MM.1S (cell line): ENCODE results near the gene TPRN.

ENCODE experiments used
- DNase-seq: peaks from one replicate; pipeline ENCODE4 v3.0.0-alpha.2; 2015
- H2AFZ ChIP-seq: fragments of 300-600 bp; sonication (generic); 2 replicates; pipeline ENCODE4 v1.6.0; 2016; ENCODE audit warnings: antibody characterized with exemption, low read length
- H3F3A ChIP-seq: fragments of 300-600 bp; sonication (generic); 2 replicates; pipeline ENCODE4 v1.6.1; 2016; ENCODE audit warnings: mild to moderate bottlenecking, antibody characterized with exemption, low read length, moderate library complexity, mixed read lengths; ENCODE audit not compliant: insufficient read depth
- H3K27ac ChIP-seq: fragments of 300-600 bp; sonication (generic); 2 replicates; pipeline ENCODE4 v1.5.1; 2016; ENCODE audit warnings: mild to moderate bottlenecking, low read length
- H3K27me3 ChIP-seq: fragments of 300-600 bp; sonication (generic); replicated peaks from 2 replicates; pipeline ENCODE4 v1.6.0; 2016; ENCODE audit warnings: low read length; ENCODE audit not compliant: insufficient read depth
- H3K36me3 ChIP-seq: fragments of 300-600 bp; sonication (generic); replicated peaks from 2 replicates; pipeline ENCODE4 v1.6.1; 2016; ENCODE audit warnings: mild to moderate bottlenecking, low read length, mixed read lengths; ENCODE audit not compliant: insufficient read depth
- H3K4me1 ChIP-seq: fragments of 300-600 bp; sonication (generic); 2 replicates; pipeline ENCODE4 v1.6.1; 2016; ENCODE audit warnings: low read length, mixed read lengths
- H3K4me2 ChIP-seq: fragments of 300-600 bp; sonication (generic); 2 replicates; pipeline ENCODE4 v1.6.0; 2016; ENCODE audit warnings: low read depth, low read length
- H3K4me3 ChIP-seq: fragments of 300-600 bp; sonication (generic); 2 replicates; pipeline ENCODE4 v1.5.1; 2016; ENCODE audit warnings: low read length, mixed read lengths
- H3K79me2 ChIP-seq: fragments of 300-600 bp; sonication (generic); 2 replicates; pipeline ENCODE4 v1.6.1; 2016; ENCODE audit warnings: mixed run types, low read length, mixed read lengths
- H3K9ac ChIP-seq: fragments of 300-600 bp; sonication (generic); 2 replicates; pipeline ENCODE4 v1.6.1; 2016; ENCODE audit warnings: low read length, mixed read lengths
- H3K9me2 ChIP-seq: fragments of 300-600 bp; sonication (generic); replicated peaks from 2 replicates; pipeline ENCODE4 v1.6.1; 2016; ENCODE audit warnings: mild to moderate bottlenecking, low read length, mixed read lengths; ENCODE audit not compliant: insufficient read depth
- H3K9me3 ChIP-seq: fragments of 300-600 bp; sonication (generic); replicated peaks from 2 replicates; pipeline ENCODE4 v1.6.1; 2016; ENCODE audit warnings: mild to moderate bottlenecking, low read length, mixed read lengths; ENCODE audit not compliant: insufficient read depth
- H4K20me1 ChIP-seq: fragments of 300-600 bp; sonication (generic); 2 replicates; pipeline ENCODE4 v1.6.1; 2016; ENCODE audit warnings: mild to moderate bottlenecking, low read length, moderate library complexity, mixed read lengths; ENCODE audit not compliant: insufficient read depth
- EZH2 ChIP-seq: fragments of 300-600 bp; sonication (generic); optimal IDR thresholded peaks from 2 replicates; pipeline ENCODE3; 2017; ENCODE audit warnings: low read depth, mild to moderate bottlenecking, antibody characterized with exemption, low read length, mixed read lengths
- EZH2phosphoT487 ChIP-seq: fragments of 300-600 bp; sonication (generic); IDR thresholded peaks from 2 replicates; pipeline ENCODE4 v1.6.1; 2018; ENCODE audit warnings: antibody characterized with exemption, low read length
- TF ChIP-seq, protein P1 (sequence below): fragments of 300-600 bp; sonication (generic); IDR thresholded peaks from 2 replicates; pipeline ENCODE4 v1.5.1; 2016; ENCODE audit warnings: antibody characterized with exemption, low read length, mixed read lengths

TPRN gene

DNA sequence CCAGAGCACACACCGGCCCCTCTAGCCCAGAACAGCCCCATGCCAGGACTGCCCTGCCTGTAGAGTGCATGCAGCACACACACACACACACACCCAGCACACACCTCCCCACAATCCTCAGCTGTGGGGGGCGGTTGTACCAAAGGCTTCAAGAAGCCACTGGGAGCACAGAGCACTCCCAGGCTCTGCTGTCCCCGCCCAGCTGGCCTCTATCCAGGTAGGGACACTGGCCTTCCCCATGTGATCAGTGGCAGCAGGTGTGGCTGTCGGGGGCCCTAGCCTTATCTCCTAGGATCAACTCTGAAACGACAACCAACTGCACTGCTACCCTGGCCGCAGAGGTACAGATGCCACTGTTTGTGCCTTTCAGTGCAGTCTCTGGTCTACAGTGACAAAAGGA, 14.2 kb downstream of the TPRN start:
- H3K4me1 ChIP-seq = peaks cover 17% of the 10 kb centered on the region
- H2AFZ ChIP-seq = no peak overlapping the region
- H3K27me3 ChIP-seq = no peaks in the 10 kb centered on the region
- DNase-seq = no peak
- H3K4me2 ChIP-seq = no peak overlapping the region
- H3K9me2 ChIP-seq = no peaks in the 10 kb centered on the region
- no peak overlapping the region for H3K9ac ChIP-seq
- H3K4me3 ChIP-seq = no peak overlapping the region
- H4K20me1 ChIP-seq = no peaks in the 10 kb centered on the region
- peaks cover 59% of the 10 kb centered on the region for H3K79me2 ChIP-seq
- H3F3A ChIP-seq = peaks cover 19% of the 10 kb centered on the region
- TF ChIP-seq EZH2 = no peak
- TF ChIP-seq, protein P1, sequence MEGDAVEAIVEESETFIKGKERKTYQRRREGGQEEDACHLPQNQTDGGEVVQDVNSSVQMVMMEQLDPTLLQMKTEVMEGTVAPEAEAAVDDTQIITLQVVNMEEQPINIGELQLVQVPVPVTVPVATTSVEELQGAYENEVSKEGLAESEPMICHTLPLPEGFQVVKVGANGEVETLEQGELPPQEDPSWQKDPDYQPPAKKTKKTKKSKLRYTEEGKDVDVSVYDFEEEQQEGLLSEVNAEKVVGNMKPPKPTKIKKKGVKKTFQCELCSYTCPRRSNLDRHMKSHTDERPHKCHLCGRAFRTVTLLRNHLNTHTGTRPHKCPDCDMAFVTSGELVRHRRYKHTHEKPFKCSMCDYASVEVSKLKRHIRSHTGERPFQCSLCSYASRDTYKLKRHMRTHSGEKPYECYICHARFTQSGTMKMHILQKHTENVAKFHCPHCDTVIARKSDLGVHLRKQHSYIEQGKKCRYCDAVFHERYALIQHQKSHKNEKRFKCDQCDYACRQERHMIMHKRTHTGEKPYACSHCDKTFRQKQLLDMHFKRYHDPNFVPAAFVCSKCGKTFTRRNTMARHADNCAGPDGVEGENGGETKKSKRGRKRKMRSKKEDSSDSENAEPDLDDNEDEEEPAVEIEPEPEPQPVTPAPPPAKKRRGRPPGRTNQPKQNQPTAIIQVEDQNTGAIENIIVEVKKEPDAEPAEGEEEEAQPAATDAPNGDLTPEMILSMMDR = no peak
- TF ChIP-seq EZH2phosphoT487 = no peak
- H3K36me3 ChIP-seq = no peaks in the 10 kb centered on the region
- H3K9me3 ChIP-seq = no peaks in the 10 kb centered on the region
- H3K27ac ChIP-seq = no peak overlapping the region

DNA sequence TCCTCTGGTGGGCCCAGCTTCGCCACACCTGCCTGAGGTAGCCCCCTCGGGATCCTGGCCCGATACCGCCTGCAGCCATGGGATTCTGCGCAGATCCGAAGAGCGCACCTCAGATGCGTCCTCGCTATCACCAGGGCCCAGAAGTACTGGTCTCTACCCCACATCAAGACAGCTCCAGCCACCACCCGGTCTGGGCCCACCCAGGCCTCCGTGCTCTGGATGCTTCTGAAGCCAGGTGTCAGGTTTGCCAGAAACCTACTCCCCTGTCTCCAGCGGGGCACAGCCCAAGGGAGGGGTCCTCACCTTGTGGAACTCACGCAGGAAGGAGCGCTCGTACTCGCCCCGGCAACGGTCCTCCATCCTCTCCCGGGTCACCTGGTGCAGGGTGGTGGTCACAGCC, 14.6 kb downstream of the TPRN start:
- H3K36me3 ChIP-seq = no peaks in the 10 kb centered on the region
- no peak overlapping the region for H2AFZ ChIP-seq
- H3K27me3 ChIP-seq = no peaks in the 10 kb centered on the region
- H3K4me1 ChIP-seq = peaks cover 17% of the 10 kb centered on the region
- H3K9me2 ChIP-seq = no peaks in the 10 kb centered on the region
- DNase-seq = no peak
- peaks cover 16% of the 10 kb centered on the region for H3F3A ChIP-seq
- H3K9me3 ChIP-seq = no peaks in the 10 kb centered on the region
- H3K4me3 ChIP-seq = no peak overlapping the region
- H4K20me1 ChIP-seq = no peaks in the 10 kb centered on the region
- peaks cover 56% of the 10 kb centered on the region for H3K79me2 ChIP-seq
- H3K27ac ChIP-seq = no peak overlapping the region
- TF ChIP-seq EZH2phosphoT487 (no peak), EZH2 (no peak)
- TF ChIP-seq, protein P1 = no peak
- no peak overlapping the region for H3K9ac ChIP-seq
- no peak overlapping the region for H3K4me2 ChIP-seq

DNA sequence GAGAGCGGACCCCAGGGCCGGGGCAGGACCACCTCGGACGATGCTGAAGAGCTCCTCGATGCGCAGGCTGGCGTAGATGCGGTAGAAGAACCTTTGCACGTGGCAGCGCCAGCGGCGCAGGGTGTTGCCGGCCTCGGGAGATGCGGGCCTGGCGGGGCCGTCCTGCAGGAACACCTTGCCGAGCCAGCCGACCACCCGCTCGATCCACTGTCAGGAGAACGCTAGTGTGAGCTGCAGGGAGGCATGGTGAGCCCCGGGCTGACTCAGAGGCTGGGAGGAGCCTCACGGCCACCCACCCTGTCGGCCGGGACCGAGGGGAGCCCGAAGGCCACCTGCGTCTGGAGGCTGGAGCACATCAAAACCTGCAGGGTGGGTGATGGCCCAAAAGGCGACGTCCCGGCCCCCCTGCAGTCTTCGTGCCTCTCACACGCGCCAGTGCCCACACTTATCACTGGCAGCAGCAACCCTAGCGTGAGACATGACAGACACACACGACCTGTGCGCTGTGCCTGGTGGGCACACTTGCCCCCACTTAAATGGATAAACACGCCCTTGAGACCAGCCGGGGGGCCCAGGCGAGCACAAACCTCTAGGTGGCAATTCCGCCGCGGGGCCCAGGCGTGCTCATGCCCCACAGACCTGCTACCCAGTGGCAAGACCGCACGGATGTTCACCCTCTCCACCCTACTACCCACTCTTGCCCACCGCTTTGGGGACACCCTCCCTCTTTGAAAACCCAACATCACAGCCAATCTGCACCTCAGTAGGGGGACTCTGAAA, 15.5 kb downstream of the TPRN start:
- no peaks in the 10 kb centered on the region for H3K36me3 ChIP-seq
- no peaks in the 10 kb centered on the region for H3K27me3 ChIP-seq

More for the DNA sequence above, 15.5 kb downstream of the TPRN start:
- H2AFZ ChIP-seq = no peak overlapping the region
- no peaks in the 10 kb centered on the region for H4K20me1 ChIP-seq
- H3K4me2 ChIP-seq = no peak overlapping the region
- no peak for DNase-seq
- H3K9me3 ChIP-seq = no peaks in the 10 kb centered on the region
- no peak overlapping the region for H3K4me3 ChIP-seq
- H3K9me2 ChIP-seq = no peaks in the 10 kb centered on the region
- H3K4me1 ChIP-seq = peaks cover 16% of the 10 kb centered on the region
- H3K9ac ChIP-seq = no peak overlapping the region
- peaks cover 48% of the 10 kb centered on the region for H3K79me2 ChIP-seq
- peaks cover 15% of the 10 kb centered on the region for H3F3A ChIP-seq
- TF ChIP-seq, protein P1 = no peak
- TF ChIP-seq EZH2 = no peak
- TF ChIP-seq EZH2phosphoT487 = no peak
- no peak overlapping the region for H3K27ac ChIP-seq
